ENCODE measurements around the gene FIG4. TPM values are rescaled to one million over a fixed set of nuclear protein-coding genes. Genes with fewer than 3 reads are reported as not detected.
"Not testable (repeated sequence)": the region's sequence is repeated elsewhere in the genome, so short reads cannot be mapped to it uniquely, and the experiment has no call there.

Gene FIG4
- polyA plus RNA-seq, 10 donors, result 8.7 to 13.3 (median 10.6) TPM

- DNase-seq, result no peak
Observed at GRCh38 chr6:109701774-109702173, 10.7 kb downstream of the FIG4 start.

DNA sequence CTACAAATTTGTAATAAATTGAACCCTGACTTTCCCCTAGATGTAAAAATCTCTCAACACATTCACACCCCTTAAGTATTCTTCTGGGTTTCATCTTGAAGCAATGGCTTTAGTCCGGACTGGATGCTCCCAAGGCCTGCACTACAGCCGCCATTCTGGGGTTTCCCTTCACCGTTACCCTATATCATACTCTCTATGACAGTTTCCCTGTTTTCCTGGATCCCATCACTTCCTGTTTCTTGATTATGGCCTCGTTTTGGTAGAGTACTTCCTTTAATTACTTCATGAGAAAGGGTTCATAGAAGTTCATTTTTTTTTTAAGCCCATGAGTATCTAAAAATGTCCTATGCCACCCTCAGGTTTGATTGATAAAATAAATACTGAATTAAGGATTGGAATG is 11.7 kb downstream of the FIG4 start:
- no peak for DNase-seq

DNA sequence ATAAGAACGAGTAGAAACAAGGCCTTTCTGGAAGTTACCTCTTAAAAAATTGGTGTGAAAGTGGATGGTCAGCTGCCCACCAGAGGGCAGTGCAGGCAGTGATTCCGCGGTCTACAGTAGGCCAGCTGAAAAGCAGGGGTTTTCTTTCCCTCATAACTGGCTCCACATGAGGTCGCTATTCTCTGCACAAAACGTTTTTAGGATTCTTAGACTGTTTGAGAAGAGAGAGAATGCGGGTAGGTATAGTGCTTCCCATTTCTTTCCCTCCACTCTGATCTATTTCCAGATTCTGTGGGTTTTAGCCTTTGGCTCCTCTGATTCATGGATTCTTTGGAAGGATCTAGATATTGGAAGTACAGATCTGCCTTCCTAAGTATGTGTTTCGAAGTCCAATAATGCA is 14.2 kb downstream of the FIG4 start:
- DNase-seq, result peak; percentile 82 to 93 (median 89)

GRCh38 chr6:109706513-109706912 is 15.4 kb downstream of the FIG4 start:
- no peak for DNase-seq

- DNase-seq, result not testable (repeated sequence)
Observed at GRCh38 chr6:109708099-109708498, 17.0 kb downstream of the FIG4 start.

GRCh38 chr6:109713097-109713496 is 22.0 kb downstream of the FIG4 start:
- no peak for DNase-seq

DNA sequence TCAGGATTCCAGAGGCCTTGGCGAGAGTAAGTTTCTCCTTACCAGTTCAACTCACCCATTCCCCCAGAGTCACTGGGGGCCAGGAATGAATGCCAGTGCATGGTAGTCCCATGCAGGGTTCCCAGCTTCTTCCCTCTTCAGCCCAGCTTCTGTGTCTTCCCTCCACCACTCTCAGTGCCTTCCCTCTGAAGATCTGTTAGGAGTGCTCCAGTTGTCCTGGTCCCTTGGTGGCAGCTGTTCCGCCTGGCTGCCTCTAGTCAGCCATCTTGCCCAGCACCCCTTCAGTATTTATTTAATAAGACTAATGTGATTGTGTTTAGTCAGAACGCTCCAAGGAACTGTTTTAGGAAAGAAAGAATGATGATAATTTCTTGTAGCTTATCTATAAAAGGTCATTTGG is 23.1 kb downstream of the FIG4 start:
- DNase-seq, result no peak

GRCh38 chr6:109714611-109715010 is 23.5 kb downstream of the FIG4 start:
- no peak for DNase-seq

GRCh38 chr6:109715616-109716015 is 24.5 kb downstream of the FIG4 start:
- DNase-seq, result no peak

GRCh38 chr6:109717971-109718370 is 26.9 kb downstream of the FIG4 start:
- no peak for DNase-seq

GRCh38 chr6:109718991-109719390 is 27.9 kb downstream of the FIG4 start:
- no peak for DNase-seq

- no peak for DNase-seq
Observed at GRCh38 chr6:109720311-109720710, 29.2 kb downstream of the FIG4 start.

DNA sequence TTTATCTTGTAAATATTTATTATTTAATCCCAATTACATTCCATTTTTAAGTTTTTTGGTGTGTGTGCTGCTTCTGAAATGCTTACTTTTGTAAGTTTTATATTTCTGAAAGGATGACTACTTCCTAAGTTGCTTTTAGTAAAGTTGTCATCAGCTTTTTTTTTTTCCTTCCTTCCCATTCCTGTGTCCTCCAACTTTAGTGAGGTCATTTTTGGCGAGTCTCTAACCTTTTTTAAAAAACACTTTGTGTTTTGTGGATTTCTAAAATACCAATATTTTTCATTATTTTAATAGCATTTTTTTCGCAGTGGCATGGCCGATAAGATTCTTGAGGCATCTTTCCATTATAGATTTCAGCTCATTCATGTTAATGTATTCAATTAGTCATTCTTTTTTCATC is 30.9 kb downstream of the FIG4 start:
- DNase-seq, result peak; percentile 21 to 57 (median 34)

GRCh38 chr6:109722564-109723254 is 31.6 kb downstream of the FIG4 start:
- DNase-seq, result no peak

DNA sequence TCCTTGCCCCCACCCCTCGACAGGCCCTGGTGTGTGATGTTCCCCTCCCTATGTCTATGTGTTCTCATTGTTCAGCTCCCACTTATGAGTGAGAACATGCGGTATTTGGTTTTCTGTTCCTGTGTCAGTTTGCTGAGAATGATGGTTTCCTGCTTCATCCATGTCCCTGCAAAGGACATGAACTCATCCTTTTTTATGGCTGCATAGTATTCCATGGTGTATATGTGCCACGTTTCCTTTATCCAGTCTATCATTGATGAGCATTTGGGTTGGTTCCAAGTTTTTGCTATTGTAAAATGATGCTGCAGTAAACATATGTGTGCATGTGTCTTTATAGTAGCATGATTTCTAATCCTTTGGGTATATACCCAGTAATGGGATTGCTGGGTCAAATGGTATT is 34.2 kb downstream of the FIG4 start:
- DNase-seq, result not testable (repeated sequence)

DNA sequence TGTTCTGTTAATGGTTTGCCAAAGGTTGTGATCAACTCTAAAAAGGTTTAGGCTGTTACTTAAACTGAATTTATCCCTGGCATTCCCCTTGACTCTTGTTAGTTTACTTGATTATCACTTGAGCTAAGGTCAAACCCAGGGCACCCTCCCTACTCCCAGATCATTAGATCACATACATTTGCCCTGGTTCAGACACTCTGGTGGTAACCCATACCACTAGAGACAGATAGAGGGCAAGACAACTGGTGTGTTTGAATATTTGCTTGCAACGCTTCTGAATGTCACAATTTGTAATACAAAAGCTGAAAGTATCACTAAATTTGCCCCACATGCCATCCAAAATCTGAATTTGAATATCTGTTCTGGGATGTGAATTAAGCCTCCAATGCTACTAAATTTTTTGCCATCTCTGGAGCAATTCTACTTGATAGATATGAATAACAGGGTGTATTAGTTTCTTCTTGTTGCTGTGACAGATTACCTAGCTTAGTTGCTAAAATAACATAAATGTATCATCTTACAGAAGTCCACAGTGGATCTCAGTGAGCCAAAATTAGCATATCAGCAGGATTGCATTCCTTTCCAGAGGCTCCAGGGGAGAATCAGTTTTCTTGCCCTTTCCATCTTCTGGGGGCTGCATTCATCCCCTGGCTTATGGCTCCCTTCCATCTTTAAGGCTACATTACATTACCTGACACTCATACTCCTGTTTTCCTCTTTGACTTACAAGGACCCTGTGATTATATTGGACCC is 45.4 kb downstream of the FIG4 start:
- DNase-seq, result no peak

GRCh38 chr6:109738255-109738654 is 47.2 kb downstream of the FIG4 start:
- peak in 1 of 3 donors; percentile 25 for DNase-seq

- no peak for DNase-seq
Observed at GRCh38 chr6:109738667-109739066, 47.6 kb downstream of the FIG4 start.

GRCh38 chr6:109739686-109740085 is 48.6 kb downstream of the FIG4 start:
- no peak for DNase-seq

DNA sequence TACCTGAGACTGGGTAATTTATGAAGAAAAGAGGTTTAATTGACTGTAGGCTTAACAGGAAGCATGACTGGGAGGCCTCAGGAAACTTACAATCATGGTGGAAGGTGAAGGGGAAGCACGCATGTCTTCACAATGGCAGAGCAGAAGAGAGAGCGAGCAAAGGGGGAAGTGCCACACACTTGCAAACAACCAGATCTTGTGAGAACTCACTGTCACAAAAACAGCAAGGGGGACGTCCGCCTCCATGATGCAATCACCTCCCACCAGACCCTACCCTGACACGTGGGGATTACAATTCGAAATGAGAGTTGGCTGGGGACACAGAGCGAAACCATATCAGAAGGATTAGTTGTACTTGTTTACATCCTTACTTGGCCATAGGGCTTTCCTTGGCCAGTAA is 49.7 kb downstream of the FIG4 start:
- DNase-seq, result no peak

DNA sequence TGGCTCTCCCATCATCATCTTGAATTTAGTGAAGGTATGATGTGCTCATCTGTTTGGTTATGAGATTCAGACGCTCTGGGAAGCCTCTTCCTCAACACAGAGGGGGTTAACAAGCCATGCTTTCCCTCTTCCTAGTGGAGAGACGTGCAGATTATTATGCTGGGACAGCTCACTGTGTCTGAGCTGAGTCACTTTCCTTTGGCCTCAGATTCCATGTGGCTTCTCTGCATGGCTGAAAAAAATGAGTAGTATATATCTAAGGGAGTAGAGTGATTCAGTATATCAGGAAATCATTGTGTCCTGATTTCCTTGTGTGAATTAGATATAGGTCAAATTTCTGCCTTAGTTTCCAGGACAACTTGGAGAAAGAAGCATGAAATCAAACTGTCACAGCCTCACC is 52.6 kb downstream of the FIG4 start:
- DNase-seq, result peak in 1 of 3 donors; percentile 57

DNA sequence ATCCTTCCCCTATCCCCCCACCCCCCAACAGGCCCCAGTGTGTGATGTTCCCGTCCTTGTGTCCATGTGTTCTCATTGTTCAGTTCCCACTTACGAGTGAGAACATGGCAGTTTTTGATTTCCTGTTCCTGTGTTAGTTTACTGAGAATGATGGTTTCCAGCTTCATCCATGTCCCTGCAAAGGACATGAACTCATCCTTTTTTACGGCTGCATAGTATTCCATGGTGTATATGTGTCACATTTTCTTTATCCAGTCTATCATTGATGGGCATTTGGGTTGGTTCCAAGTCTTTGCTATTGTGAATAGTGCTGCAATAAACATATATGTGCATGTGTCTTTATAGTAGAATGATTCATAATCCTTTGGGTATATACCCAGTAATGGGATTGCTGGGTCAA is 53.7 kb downstream of the FIG4 start:
- DNase-seq, result not testable (repeated sequence)

GRCh38 chr6:109747221-109747620 is 56.1 kb downstream of the FIG4 start:
- DNase-seq, result no peak
